ENCODE measurements around the gene ADCY4. TPM values are rescaled to one million over a fixed set of nuclear protein-coding genes. Genes with fewer than 3 reads are reported as not detected.

Gene ADCY4
- total RNA-seq, 2 donors from 2014 or later = 10.6 to 14.8 TPM

DNA sequence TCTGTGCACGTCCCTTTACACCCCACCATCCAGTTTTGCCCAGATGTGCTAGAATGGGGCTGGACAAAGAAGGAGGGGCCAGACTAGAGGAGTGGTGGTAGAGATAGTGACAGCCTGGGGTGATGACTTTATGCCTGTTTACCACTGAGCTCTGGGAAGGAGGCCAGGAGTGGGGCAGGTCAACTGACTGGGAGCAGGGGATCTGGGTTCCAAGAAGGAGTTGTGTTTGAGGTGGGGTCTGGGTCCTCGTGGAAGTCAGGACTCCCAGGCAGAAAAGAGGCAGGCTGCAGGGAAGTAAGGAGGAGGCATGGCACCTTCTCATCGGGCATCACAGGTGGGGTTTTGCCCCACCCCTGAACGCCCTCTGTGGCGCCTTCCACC, 24.6 kb downstream of the ADCY4 start:
- Histone ChIP-seq H3K27ac (peak overlapping the region; percentile 79 to 91 (median 86)), H3K4me3 (no peak overlapping the region), H3K4me1 (peaks cover 62% of the 10 kb centered on the region), H3K27me3 (no peaks in the 10 kb centered on the region), H3K9me3 (no peaks in the 10 kb centered on the region), H3K36me3 (replicated peaks in 1 of 2; ENCODE audit: insufficient read depth in 1 of 2, low read depth in 2 of 2) (peaks cover 0 to 6% of the 10 kb centered on the region in 2 donors)
- TF ChIP-seq, protein P1, sequence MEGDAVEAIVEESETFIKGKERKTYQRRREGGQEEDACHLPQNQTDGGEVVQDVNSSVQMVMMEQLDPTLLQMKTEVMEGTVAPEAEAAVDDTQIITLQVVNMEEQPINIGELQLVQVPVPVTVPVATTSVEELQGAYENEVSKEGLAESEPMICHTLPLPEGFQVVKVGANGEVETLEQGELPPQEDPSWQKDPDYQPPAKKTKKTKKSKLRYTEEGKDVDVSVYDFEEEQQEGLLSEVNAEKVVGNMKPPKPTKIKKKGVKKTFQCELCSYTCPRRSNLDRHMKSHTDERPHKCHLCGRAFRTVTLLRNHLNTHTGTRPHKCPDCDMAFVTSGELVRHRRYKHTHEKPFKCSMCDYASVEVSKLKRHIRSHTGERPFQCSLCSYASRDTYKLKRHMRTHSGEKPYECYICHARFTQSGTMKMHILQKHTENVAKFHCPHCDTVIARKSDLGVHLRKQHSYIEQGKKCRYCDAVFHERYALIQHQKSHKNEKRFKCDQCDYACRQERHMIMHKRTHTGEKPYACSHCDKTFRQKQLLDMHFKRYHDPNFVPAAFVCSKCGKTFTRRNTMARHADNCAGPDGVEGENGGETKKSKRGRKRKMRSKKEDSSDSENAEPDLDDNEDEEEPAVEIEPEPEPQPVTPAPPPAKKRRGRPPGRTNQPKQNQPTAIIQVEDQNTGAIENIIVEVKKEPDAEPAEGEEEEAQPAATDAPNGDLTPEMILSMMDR (IDR thresholded peaks at IDR 0.05) = no peak
- TF ChIP-seq POLR2A (IDR thresholded peaks at IDR 0.05) = no peak
- WGBS, 2 donors = 24 to 30% methylated on average over 4 to 5 of the region's 5 CpGs
- intact Hi-C loops (cut with DNase I) = no loop called here
- DNase-seq = peak in 1 of 4 donors; percentile 50
- no peak for ATAC-seq

DNA sequence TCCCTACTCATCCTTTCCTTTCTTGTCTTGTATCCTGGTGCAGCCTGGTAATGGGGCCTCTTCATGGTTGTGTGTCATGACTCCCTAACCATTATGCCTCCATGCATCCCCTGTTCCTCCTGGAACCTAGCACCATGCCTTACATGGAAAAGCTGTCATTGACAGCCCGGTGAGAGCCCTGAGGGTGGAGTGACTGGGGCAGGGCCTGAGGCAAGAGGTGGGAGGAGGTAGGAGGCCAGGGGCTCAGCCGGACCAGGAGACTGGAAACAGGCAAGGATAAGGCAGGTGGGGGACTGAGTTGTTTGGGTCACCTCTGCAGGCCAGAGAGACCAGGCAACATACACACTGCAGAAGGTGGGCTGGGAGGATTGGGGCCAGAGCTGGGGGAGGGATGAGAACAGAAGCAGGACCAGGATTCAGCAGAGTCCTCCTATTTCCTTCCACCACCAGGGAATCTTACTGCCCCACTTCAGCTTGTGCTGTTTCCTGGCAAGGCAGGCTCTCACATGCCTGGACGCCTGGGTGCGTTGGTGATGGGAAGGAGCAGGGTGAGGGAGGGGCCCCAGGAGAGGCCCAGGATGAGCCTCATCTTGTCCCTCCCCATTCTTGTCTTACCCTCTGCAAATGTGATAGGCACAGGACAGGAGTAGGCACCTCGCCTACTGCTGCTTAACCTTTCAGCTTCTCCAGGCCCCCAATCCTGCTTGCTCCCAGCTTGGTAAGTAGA, 25.2 kb downstream of the ADCY4 start, which contains the start of gene LTB4R2:
TSS of gene LTB4R2 (plus strand) at position 603 of the 727 bp plus-strand sequence. CDS start 525 bp downstream, outside the sequence.
- TF ChIP-seq, protein P1 (IDR thresholded peaks at IDR 0.05) = no peak
- no peak for TF ChIP-seq POLR2A (IDR thresholded peaks at IDR 0.05)
- H3K4me3 ChIP-seq = no peak within 1 kb of the TSS
- 65 to 68% methylated on average over 5 of the region's 5 CpGs for WGBS, 2 donors
- H3K4me1 ChIP-seq = peaks cover 62% of the 10 kb centered on the region
- no peaks in the 10 kb centered on the region for H3K27me3 ChIP-seq
- H3K27ac ChIP-seq = peak within 1 kb of the TSS; percentile 79 to 91 (median 86)
- H3K36me3 ChIP-seq (replicated peaks in 1 of 2; ENCODE audit: insufficient read depth in 1 of 2, low read depth in 2 of 2) = peaks cover 0 to 10% of the 10 kb centered on the region in 2 donors
- no peak for DNase-seq
- intact Hi-C loops (cut with DNase I) = no loop called here
- no peak for ATAC-seq
- H3K9me3 ChIP-seq = no peaks in the 10 kb centered on the region

DNA sequence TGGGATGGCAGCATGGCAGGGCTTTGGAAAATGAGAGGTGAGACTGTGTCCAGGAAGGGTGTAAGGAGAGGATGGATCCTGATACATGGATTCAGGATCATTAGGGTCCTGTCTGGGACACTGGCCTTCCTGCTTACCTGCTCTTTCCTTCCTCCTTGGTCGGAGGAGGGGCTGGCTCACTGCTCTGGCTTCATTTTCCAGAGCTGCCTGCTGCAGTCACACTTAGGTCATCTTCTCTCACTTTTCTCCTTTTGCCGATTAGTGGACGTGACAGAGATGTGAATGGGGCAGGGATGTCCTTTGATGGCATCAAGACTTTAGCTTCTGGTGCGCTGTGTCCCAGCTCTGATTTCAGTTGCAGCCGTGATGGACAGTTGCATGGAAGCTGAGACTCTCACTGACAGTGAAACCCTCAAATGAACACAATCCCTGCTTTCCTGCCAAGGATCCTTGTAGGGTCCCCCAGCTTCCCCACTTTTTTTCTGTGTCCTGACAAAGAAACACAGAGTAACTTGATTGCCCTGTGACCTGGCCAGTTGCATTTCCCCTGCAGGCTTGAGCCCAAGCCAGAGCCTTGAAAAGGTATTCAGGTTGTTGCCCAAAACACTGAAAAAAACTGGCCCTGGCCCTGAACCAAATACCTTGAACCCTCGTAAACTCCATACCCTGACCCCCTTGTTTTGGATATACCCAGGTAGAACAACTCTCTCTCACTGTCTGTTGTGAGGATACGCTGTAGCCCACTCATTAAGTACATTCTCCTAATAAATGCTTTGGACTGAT, 26.3 kb downstream of the ADCY4 start:
- intact Hi-C loops (cut with DNase I) = no loop called here
- TF ChIP-seq, protein P1 (IDR thresholded peaks at IDR 0.05) = no peak
- TF ChIP-seq POLR2A (IDR thresholded peaks at IDR 0.05) = no peak
- ATAC-seq (no peak), DNase-seq (no peak)
- H3K4me1 ChIP-seq = peaks cover 62% of the 10 kb centered on the region
- peak overlapping the region; percentile 77 to 92 (median 82) for H3K27ac ChIP-seq
- H3K36me3 ChIP-seq (replicated peaks in 1 of 2; ENCODE audit: insufficient read depth in 1 of 2, low read depth in 2 of 2) = peaks cover 6 to 21% of the 10 kb centered on the region in 2 donors
- no peaks in the 10 kb centered on the region for H3K9me3 ChIP-seq
- no peaks in the 10 kb centered on the region for H3K27me3 ChIP-seq
- no peak overlapping the region for H3K4me3 ChIP-seq
- WGBS, 2 donors = 69 to 74% methylated on average over 7 of the region's 7 CpGs

DNA sequence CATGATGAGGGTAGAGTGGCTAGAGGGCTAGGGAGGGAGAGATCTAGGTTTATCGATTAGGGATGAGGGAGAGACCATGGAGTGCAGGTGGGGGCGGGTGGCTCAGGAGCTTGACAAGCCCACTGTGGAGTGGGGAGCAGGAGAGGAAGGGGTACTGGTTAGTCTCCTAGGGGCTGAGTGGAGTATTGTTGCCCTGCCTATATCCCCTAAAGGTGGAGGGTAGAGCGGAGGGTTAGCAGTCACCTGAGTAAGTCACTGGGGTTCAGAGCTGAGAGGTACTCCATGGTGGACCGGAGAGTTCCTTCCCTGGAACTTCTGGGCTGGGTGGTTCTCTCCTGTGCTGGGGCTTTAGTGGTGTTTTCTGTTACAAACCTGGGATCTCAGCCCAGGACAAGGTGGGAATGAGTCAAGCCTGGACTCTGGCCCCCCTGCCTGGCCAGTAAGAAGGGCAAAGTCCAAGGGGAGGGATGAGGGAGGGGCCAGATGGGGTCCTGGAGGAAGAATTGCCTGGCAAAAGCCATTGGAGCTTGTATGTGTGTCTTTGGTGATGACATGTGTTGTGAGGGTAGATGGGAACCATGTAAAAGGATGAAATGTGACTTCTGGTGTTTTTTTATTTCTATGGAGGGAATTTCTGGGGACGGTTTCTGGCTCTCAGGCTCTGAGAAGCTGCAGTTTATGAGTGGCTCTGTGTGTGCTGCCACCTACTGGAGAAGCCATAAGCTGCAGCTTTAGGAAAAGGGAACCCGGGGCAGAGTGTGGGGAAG, 27.1 kb downstream of the ADCY4 start, which contains the start of gene CIDEB:
TSS of gene CIDEB (minus strand) at position 403 of the 767 bp plus-strand sequence. CDS start at position 284, 119 bp downstream.
- intact Hi-C loops (cut with DNase I) = no loop called here
- 27 to 29% methylated on average over 6 of the region's 6 CpGs for WGBS, 2 donors
- Histone ChIP-seq H3K9me3 (no peaks in the 10 kb centered on the region), H3K27me3 (no peaks in the 10 kb centered on the region), H3K4me1 (peaks cover 62% of the 10 kb centered on the region), H3K27ac (peak within 1 kb of the TSS; percentile 77 to 92 (median 82)), H3K4me3 (no peak within 1 kb of the TSS), H3K36me3 (replicated peaks in 1 of 2; ENCODE audit: insufficient read depth in 1 of 2, low read depth in 2 of 2) (peaks cover 6 to 26% of the 10 kb centered on the region in 2 donors)
- TF ChIP-seq, protein P1 (IDR thresholded peaks at IDR 0.05) = peak; percentile 83 to 97 (median 93)
- peak; percentile 41 to 55 (median 54) for TF ChIP-seq POLR2A (IDR thresholded peaks at IDR 0.05)
- DNase-seq = peak; percentile 85 to 92 (median 90)
- peak; percentile 72 for ATAC-seq

Data from body of pancreas (tissue), 4 donors.